PFSK-1 (cell line): ENCODE measurements around the gene CABP4.

Source experiments
- FOXP2 ChIP-seq: optimal IDR thresholded peaks from 2 replicates; pipeline ENCODE3; 2011; ENCODE audit warnings: borderline replicate concordance, control low read depth, inconsistent platforms; ENCODE audit not compliant: insufficient read depth; ENCODE audit errors: extremely low read length, extremely low read depth
- POLR2AphosphoS5 ChIP-seq: IDR thresholded peaks from 2 replicates; pipeline ENCODE4 v1.6.1; 2012; ENCODE audit warnings: low read depth, mild to moderate bottlenecking, control low read depth, low read length, moderate library complexity
- REST ChIP-seq, 2 experiments: IDR thresholded peaks; 2 replicates each; pipeline versions ENCODE4 v1.6.1 to v1.8.0; 2011 to 2012; ENCODE audit warnings: low read depth in 2 of 2, low read length in 2 of 2, control low read depth in 1 of 2, inconsistent platforms in 1 of 2, mild to moderate bottlenecking in 1 of 2, moderate library complexity in 1 of 2; ENCODE audit not compliant: insufficient read depth in 1 of 2
- SIN3A ChIP-seq: IDR thresholded peaks from 2 replicates; pipeline ENCODE4 v1.6.1; 2012; ENCODE audit warnings: mild to moderate bottlenecking, low read length, moderate library complexity, borderline replicate concordance; ENCODE audit not compliant: insufficient read depth
- TAF1 ChIP-seq: IDR thresholded peaks from 2 replicates; pipeline ENCODE4 v1.6.1; 2012; ENCODE audit warnings: low read length, control low read depth, borderline replicate concordance; ENCODE audit not compliant: insufficient read depth

The CABP4 gene

DNA sequence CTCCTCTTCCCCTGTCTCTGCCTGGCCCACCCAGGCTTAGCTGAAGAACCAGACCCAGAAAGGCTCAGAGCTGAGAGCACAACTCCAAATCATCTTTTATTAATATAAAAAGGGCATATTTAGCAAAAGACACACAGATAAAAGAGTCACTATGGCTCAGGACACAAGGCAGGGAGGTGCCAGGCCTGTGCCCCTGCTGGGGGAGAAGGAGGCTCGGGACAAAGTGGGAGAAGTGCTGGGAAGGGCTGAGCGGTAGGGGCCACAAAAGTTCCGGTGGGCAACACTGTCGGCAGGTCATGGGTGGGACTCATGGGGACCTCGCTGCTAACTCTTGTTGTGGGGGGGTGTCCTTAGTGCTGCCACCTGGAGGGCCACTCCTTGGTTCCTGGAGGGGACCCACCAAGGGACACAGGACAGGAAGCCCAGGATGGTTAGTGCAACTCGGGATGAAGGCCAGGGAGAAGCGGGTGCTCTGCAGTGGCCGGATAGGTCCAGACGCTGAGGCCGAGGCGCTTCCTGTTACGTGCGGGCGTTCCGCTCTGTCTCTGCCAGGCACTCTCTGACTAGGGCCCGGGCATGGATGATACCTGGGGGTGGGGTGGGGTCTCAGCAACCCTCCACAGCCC is 51.4 kb downstream of the CABP4 start:
- no peak for TF ChIP-seq REST (IDR thresholded peaks at IDR 0.05; ENCODE audit: insufficient read depth in 1 of 2, low read depth in 2 of 2, low read length in 2 of 2)
- no peak for TF ChIP-seq POLR2AphosphoS5
- TF ChIP-seq FOXP2, result no peak
- TF ChIP-seq TAF1, result no peak
- TF ChIP-seq SIN3A, result no peak

DNA sequence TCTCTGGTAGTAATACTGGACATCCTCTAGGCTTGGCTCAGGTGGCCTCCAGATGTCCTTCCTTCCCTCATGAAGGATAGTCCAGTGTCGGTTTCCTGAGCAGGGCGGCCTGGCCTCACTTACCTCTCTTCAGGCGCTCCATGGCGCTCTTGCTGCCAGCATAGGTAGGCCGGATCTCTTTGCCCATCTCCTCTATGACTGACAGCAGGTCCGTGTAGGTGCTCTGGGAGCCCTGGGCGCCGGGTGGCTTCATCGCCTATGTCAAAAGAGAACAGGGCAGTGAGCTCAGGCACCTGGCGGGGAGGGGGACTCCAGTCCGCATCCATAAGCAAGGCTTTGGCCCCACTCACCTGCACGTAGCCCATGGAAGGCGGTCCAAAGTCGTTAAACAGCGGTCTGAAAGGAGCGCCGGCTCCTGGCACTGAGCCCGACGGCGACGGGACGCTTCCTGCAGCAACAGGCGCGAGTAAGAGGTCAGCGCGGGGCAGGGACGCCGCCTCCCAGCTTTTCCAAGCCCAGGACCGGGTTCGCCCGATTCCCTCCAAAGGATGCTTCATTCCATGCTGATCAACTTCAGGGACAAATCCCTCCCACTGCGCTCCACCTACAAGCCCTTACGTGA is 52.2 kb downstream of the CABP4 start:
- TF ChIP-seq POLR2AphosphoS5 (no peak), FOXP2 (no peak), SIN3A (no peak), TAF1 (no peak), REST (IDR thresholded peaks at IDR 0.05; ENCODE audit: insufficient read depth in 1 of 2, low read depth in 2 of 2, low read length in 2 of 2) (no peak)

DNA sequence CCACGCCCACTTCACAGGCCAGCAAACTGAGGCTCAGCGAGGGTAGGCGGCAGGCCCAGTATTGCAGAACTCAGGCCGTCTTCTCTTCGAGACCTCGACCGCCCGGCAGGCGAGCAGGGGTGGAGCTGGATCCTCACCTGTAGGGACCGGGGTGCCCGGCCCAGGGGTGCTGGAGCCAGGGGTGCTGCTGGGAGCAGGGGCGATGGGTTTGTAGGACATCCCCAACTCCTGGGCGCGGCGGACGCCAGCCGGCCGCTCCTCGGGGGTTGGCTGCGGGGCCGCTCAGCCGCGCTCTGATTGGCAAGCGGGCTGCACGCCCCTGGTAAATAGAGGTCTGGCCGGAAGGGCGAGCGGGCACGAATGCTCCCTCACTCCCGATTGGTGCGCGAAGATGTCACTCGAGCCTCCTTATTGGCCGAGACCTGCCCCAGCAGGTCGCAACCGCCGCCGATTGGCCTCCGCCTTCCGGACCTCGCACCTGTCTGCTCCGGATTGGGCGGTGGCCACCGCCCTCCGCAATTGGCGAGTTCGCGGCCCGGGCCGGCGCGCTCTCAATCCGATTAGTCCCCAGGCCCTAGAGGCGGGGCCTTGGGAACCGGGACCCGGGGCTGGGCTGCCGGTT is 52.8 kb downstream of the CABP4 start, which contains the start of gene CDK2AP2:
Gene CDK2AP2 (minus strand): TSS at position 299 of the 622 bp plus-strand sequence. CDS start 80 bp downstream, at position 219.
- no peak for TF ChIP-seq REST (IDR thresholded peaks at IDR 0.05; ENCODE audit: insufficient read depth in 1 of 2, low read depth in 2 of 2, low read length in 2 of 2)
- peak; percentile 77 for TF ChIP-seq POLR2AphosphoS5
- no peak for TF ChIP-seq FOXP2
- peak; percentile 58; the same call in 1 of the 2 replicates for TF ChIP-seq SIN3A

- TF ChIP-seq FOXP2 (no peak), SIN3A (peak; percentile 33; the same call in 1 of the 2 replicates)
Observed at GRCh38 chr11:67508486-67509121, 53.5 kb downstream of the CABP4 start.

DNA sequence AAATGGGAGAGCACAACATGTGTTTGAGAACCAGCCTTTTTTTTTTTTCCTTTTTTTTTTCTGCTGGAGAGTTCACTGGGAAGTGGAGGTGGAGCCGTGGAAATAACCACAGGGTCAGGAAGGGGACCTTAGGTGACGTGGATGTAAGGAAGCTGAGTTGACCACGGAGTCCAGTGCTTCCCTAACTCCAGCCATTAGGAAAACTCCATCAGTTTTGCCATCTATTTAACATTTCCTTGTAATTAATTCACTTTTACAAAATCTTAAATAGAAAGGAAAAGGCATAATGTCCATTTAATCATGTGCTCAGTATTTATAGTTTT is 54.8 kb downstream of the CABP4 start:
- TF ChIP-seq REST (IDR thresholded peaks at IDR 0.05; ENCODE audit: insufficient read depth in 1 of 2, low read depth in 2 of 2, low read length in 2 of 2) (no peak), FOXP2 (no peak), SIN3A (no peak), POLR2AphosphoS5 (no peak), TAF1 (no peak)
